Measurements from ENCODE around the gene MED13L. TPM values are rescaled to one million over a fixed set of nuclear protein-coding genes. Genes with fewer than 3 reads are reported as not detected.

Gene MED13L
- total RNA-seq, 1 donor from 2014 or later = 97.7 TPM

GRCh38 chr12:116280595-116281290, 3.2 kb upstream of the MED13L start:
- TF ChIP-seq, protein P1, sequence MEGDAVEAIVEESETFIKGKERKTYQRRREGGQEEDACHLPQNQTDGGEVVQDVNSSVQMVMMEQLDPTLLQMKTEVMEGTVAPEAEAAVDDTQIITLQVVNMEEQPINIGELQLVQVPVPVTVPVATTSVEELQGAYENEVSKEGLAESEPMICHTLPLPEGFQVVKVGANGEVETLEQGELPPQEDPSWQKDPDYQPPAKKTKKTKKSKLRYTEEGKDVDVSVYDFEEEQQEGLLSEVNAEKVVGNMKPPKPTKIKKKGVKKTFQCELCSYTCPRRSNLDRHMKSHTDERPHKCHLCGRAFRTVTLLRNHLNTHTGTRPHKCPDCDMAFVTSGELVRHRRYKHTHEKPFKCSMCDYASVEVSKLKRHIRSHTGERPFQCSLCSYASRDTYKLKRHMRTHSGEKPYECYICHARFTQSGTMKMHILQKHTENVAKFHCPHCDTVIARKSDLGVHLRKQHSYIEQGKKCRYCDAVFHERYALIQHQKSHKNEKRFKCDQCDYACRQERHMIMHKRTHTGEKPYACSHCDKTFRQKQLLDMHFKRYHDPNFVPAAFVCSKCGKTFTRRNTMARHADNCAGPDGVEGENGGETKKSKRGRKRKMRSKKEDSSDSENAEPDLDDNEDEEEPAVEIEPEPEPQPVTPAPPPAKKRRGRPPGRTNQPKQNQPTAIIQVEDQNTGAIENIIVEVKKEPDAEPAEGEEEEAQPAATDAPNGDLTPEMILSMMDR (conservative IDR thresholded peaks at IDR 0.05) = no peak
- Mint-ChIP-seq H3K27me3 (peaks cover 10% of the 10 kb centered on the region), H3K9me3 (no peaks in the 10 kb centered on the region), H3K36me3 (no peaks in the 10 kb centered on the region), H3K4me3 (no peak overlapping the region), H3K4me1 (ENCODE audit: unreplicated experiment) (peaks cover 17% of the 10 kb centered on the region), H3K27ac (no peak overlapping the region)
- no peak for DNase-seq (ENCODE audit: extremely low spot score, unreplicated experiment)

DNA sequence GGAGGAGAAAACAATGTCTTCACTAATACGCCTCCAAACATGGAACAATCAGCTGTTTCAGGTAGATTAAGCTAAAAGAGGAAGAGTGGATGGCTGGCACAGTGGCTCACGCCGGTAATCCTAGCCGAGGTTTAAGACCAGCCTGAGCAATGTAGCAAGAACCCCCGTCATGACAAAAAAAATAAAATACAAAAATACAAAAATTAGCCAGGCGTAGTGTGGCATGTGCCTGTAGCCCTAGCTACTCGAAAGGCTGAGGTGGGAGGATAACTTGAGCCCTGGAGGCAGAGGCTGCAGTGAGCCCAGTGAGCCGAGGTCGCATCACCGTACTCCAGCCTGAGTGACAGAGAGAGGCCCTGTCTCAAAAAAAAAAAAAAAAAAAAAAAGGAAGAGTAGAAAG, 1.2 kb upstream of the MED13L start:
- Mint-ChIP-seq H3K4me1 (ENCODE audit: unreplicated experiment) (peaks cover 38% of the 10 kb centered on the region), H3K9me3 (no peaks in the 10 kb centered on the region), H3K4me3 (peak overlapping the region; percentile 90), H3K36me3 (no peaks in the 10 kb centered on the region), H3K27me3 (peaks cover 10% of the 10 kb centered on the region), H3K27ac (peak overlapping the region; percentile 86)
- TF ChIP-seq, protein P1 (conservative IDR thresholded peaks at IDR 0.05) = no peak
- no peak for DNase-seq (ENCODE audit: extremely low spot score, unreplicated experiment)

DNA sequence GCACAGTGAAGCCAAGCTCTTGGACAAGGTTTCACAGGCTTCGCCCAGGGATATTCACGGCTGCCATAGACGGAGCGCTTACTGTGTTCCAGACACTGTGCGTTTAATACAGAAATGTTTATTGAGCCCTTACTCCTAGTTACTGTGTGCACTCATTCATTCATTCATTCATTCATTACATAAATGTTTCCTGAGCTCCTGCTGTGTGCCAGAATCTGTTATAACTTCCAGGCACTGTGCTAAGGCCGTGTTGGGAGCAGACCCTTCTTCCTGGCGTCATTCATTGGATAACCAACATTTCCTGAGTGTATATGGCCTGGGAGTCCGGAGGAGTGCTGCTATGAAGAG, 760 bp upstream of the MED13L start:
- peaks cover 41% of the 10 kb centered on the region for H3K4me1 Mint-ChIP-seq (ENCODE audit: unreplicated experiment)
- peaks cover 8% of the 10 kb centered on the region for H3K27me3 Mint-ChIP-seq
- TF ChIP-seq, protein P1 (conservative IDR thresholded peaks at IDR 0.05) = no peak
- H3K36me3 Mint-ChIP-seq = no peaks in the 10 kb centered on the region
- DNase-seq (ENCODE audit: extremely low spot score, unreplicated experiment) = no peak
- peak overlapping the region; percentile 90 for H3K4me3 Mint-ChIP-seq
- H3K27ac Mint-ChIP-seq = peak overlapping the region; percentile 86
- no peaks in the 10 kb centered on the region for H3K9me3 Mint-ChIP-seq

DNA sequence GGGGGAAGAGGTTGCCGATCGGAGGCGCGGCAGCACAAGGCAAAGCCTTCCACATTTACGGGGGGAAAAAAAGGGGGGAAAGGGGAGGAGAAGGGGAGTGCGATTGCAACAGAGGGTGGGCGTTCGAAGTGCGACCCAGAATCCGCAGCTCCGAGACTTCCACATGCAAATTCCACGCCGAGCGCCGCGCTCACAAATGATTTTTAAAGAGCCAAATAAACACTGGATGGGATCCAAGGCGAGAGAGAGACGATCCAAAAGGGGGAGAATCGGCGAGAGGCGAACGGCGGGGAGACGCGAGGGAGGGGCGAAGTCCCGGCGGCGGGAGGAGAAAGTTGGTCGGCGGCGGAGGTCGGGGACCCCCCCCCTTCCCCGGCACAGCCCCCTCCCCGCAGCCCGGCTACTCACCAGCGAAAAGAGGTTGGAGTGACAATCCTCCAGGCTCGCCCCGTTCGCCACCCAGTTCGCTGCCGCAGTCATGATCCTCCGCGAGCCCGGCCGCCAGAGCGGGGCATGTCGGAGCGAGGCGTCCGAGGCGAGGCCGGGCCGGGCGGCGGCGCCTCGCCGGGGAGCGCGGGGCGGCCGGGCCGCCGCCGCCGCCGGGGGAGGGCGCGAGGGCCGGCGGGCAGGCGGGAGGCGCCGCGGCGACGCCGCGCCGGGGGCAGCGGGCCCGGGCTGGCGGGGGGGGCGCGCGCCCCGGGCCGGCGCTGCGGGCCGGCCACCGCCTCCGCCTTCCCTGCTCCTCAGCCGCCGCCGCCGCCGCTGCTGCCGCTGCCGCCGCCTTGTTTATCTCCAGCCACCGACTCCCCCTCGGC, 634 bp downstream of the MED13L start:
- TF ChIP-seq, protein P1 (conservative IDR thresholded peaks at IDR 0.05) = no peak
- Mint-ChIP-seq H3K27me3 (peaks cover 4% of the 10 kb centered on the region), H3K4me3 (peak overlapping the region; percentile 96), H3K36me3 (no peaks in the 10 kb centered on the region), H3K27ac (peak overlapping the region; percentile 97), H3K4me1 (ENCODE audit: unreplicated experiment) (peaks cover 39% of the 10 kb centered on the region), H3K9me3 (no peaks in the 10 kb centered on the region)
- peak; percentile 81 for DNase-seq (ENCODE audit: extremely low spot score, unreplicated experiment)

- peaks cover 42% of the 10 kb centered on the region for H3K4me1 Mint-ChIP-seq (ENCODE audit: unreplicated experiment)
- peaks cover 3% of the 10 kb centered on the region for H3K36me3 Mint-ChIP-seq
- peak overlapping the region; percentile 96 for H3K4me3 Mint-ChIP-seq
- H3K27me3 Mint-ChIP-seq = no peaks in the 10 kb centered on the region
- DNase-seq (ENCODE audit: extremely low spot score, unreplicated experiment) = no peak
- H3K27ac Mint-ChIP-seq = no peak overlapping the region
- TF ChIP-seq, protein P1 (conservative IDR thresholded peaks at IDR 0.05) = peak; percentile 17
- H3K9me3 Mint-ChIP-seq = no peaks in the 10 kb centered on the region
Observed at GRCh38 chr12:116274551-116275375, 2.7 kb downstream of the MED13L start.

Measured in type B pancreatic cell (in vitro differentiated cells).